Uterus (tissue), 2 donors: ENCODE data around the gene MYOM3.

ENCODE experiments used
- POLR2A ChIP-seq, 2 donors: fragments of 450-650 bp; IDR thresholded peaks; one replicate each; pipeline ENCODE4 v1.6.1; 2016; ENCODE audit warnings: antibody characterized with exemption in 2 of 2, mild to moderate bottlenecking in 1 of 2, moderate library complexity in 1 of 2
- TF ChIP-seq, protein P1 (sequence below), 4 experiments: fragments of 200-600 bp in 2 of 4; fragments of 450-650 bp in 2 of 4; sonication (generic) in 2 of 4; IDR thresholded peaks; one replicate each; pipeline ENCODE4 v1.5.1; 2016 to 2019; ENCODE audit warnings: antibody characterized with exemption in 4 of 4, mild to moderate bottlenecking in 2 of 4, moderate library complexity in 1 of 4

DNA sequence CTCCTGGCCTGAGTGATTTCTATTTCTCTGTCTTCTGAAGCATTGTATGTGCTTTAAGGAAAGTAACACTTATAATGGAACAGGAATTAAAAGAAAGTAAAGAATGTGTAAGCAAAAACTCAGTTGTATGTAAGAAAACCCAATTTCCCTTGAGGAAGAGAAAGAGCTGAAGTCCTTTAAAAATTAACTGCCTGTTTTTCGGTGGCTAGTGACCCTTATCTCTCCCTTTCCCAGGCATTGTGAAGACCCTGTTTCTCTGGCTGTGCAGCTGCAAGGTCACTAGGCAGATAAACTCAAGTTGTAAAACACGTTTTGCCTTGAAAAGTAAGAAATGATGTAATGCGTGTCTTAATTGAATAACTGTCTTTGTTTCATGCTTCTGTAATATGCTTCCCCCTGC, 8.5 kb downstream of the MYOM3 start:
- TF ChIP-seq, protein P1, sequence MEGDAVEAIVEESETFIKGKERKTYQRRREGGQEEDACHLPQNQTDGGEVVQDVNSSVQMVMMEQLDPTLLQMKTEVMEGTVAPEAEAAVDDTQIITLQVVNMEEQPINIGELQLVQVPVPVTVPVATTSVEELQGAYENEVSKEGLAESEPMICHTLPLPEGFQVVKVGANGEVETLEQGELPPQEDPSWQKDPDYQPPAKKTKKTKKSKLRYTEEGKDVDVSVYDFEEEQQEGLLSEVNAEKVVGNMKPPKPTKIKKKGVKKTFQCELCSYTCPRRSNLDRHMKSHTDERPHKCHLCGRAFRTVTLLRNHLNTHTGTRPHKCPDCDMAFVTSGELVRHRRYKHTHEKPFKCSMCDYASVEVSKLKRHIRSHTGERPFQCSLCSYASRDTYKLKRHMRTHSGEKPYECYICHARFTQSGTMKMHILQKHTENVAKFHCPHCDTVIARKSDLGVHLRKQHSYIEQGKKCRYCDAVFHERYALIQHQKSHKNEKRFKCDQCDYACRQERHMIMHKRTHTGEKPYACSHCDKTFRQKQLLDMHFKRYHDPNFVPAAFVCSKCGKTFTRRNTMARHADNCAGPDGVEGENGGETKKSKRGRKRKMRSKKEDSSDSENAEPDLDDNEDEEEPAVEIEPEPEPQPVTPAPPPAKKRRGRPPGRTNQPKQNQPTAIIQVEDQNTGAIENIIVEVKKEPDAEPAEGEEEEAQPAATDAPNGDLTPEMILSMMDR (IDR thresholded peaks at IDR 0.05) = no peak
- no peak for TF ChIP-seq POLR2A (IDR thresholded peaks at IDR 0.05)
